KOPT-K1 (cell line): ENCODE results near the gene WFDC11.
"Not testable (repeated sequence)": the region's sequence is repeated elsewhere in the genome, so short reads cannot be mapped to it uniquely, and the experiment has no call there.

ENCODE experiments used
- H3K27ac ChIP-seq: fragments of 200-600 bp; sonication (generic); 2 replicates; pipeline ENCODE4 v1.5.1; 2016; ENCODE audit warnings: antibody characterized with exemption, mild to moderate bottlenecking, low read depth, low read length; ENCODE audit not compliant: poor library complexity, severe bottlenecking
- H3K36me3 ChIP-seq: fragments of 200-600 bp; sonication (generic); 2 replicates; pipeline ENCODE4 v1.5.1; 2017; ENCODE audit warnings: antibody characterized with exemption, mild to moderate bottlenecking, low read length, moderate library complexity; ENCODE audit not compliant: insufficient read depth
- H3K9me3 ChIP-seq: fragments of 200-600 bp; sonication (generic); 2 replicates; pipeline ENCODE4 v1.5.1; 2017; ENCODE audit warnings: antibody characterized with exemption, low read length, mild to moderate bottlenecking; ENCODE audit not compliant: insufficient read depth, poor library complexity, severe bottlenecking

Gene WFDC11

DNA sequence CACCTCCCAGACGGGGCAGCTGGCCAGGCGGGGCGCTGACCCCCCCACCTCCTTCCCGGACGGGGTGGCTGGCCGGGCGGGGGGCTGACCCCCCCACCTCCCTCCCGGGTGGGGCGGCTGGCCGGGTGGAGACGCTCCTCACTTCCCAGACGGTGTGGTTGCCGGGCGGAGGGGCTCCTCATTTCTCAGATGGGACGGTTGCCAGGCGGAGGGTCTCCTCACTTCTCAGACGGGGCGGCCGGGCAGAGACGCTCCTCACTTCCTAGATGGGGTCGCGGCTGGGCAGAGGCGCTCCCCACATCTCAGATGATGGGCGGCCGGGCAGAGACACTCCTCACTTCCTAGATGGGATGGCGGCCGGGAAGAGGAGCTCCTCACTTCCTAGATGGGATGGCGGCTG is 24.2 kb downstream of the WFDC11 start:
- not testable (repeated sequence) for H3K36me3 ChIP-seq, H3K9me3 ChIP-seq, H3K27ac ChIP-seq

DNA sequence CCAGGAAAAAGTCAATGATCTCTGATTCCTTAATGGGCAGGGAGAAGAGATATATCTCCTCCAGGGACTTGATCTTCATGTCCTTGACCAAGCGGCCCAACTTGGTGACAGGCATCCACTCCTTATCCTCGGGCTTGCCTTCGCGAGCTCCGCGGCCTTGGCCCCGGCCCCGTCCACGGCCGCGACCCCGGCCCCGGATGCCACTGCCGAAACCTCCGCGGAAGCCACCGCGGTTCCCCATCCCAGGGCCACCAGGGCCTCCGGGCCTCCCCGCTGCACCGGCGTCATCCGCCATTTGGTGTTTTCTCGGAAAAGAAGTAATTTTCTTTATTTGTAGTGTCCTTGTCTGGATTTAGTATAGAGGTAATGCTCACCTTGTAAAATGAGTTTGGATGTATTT is 29.0 kb downstream of the WFDC11 start:
- not testable (repeated sequence) for H3K36me3 ChIP-seq, H3K9me3 ChIP-seq, H3K27ac ChIP-seq

- H3K27ac ChIP-seq: no peak overlapping the region
- H3K9me3 ChIP-seq: no peaks in the 10 kb centered on the region
- no peaks in the 10 kb centered on the region for H3K36me3 ChIP-seq
These were observed 30.4 kb downstream of the WFDC11 start for GRCh38 chr20:45639687-45640086.

DNA sequence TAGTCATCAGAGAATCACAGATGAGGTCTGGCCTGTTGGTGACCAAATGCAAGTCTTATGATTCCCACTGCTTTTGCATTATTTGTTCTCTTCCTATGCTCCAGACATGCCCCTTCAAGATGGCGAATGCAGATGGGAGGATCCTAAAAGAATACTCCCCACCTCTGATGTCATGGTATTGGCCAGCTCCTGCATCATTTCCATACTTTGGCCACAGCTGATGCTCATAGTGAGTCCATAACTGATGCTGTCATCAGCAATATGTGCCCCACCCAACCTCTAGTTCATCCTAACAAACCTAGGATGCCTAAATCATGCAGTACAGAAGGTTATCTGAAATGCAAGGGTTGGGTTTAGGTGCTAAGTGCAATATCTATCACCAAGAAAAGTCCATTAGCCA is 33.5 kb downstream of the WFDC11 start:
- H3K27ac ChIP-seq: no peak overlapping the region
- no peaks in the 10 kb centered on the region for H3K36me3 ChIP-seq
- H3K9me3 ChIP-seq: no peaks in the 10 kb centered on the region

DNA sequence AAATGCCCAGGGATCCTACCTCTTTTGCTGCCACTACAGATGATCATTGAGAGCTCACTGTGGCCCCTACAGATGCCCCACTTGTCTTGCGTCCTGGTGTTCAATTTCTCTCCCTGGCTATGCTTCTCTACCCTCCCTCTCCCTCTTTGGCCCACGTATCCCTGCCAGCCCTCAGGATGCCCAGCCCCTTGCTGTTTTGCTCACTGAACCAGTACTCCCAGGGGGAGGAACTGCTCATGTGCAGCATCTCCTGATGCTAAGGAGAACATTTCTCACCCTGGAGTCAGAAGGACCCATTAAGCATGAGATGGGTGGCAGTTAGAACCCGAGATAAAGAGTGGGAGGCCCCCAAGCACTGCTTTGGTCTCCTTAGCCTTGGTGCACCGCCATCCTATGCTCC is 38.9 kb downstream of the WFDC11 start, which contains the start of gene WFDC9:
Gene WFDC9, minus strand, starts transcription at position 101 of the 400 bp plus-strand sequence. CDS start 21,103 bp downstream, outside the sequence.
- no peak within 1 kb of the TSS for H3K27ac ChIP-seq
- no peaks in the 10 kb centered on the region for H3K36me3 ChIP-seq
- H3K9me3 ChIP-seq: no peaks in the 10 kb centered on the region

DNA sequence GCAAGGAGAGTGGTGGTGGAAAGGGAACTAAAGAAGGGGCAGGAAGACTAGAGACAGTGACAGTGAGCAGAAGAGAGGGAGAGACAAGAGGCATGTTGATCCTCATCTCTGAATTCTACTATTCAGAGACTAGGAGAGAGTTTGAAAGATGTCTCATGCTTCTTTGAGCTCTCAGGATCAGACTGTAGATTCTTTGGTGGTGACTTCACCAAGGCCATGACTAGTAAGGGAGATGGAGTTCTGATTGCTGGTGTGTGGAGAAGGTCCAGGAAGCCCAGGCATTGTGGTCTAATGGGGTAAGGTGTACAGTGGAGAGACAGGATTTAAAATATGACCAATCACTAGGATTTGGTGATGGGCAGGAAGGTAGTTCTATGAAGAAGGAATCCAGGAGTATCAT is 39.7 kb downstream of the WFDC11 start:
- peaks cover 2% of the 10 kb centered on the region for H3K9me3 ChIP-seq
- no peak overlapping the region for H3K27ac ChIP-seq
- H3K36me3 ChIP-seq: no peaks in the 10 kb centered on the region

DNA sequence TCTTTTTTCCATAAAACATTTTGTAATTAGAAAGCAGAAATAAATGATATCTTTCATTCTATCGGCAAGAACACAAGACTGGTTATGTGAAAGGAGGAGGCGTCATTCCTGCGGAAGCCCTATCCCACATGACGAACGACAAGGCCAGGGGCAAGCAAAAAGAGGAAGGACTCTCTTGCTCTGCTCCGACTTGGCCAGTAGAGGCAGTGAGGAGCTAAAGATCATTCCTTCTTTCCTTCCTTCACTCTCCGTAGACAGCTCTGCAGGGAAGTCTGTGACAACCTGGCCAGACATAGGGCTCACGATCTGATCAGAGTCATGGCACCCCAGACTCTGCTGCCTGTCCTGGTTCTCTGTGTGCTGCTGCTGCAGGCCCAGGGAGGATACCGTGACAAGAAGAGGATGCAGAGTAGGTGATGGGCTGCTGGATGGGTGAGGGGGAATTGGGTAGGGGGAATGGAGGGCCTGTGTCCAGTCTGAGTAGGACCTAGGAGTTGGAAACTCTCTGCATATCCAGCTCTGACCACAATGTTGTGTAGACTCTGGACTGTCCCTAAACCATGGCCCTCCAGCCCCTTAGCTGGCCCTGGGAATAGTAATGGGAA is 40.4 kb downstream of the WFDC11 start, which contains the start of gene WFDC10A:
Gene WFDC10A, plus strand, starts transcription at position 244 of the 605 bp plus-strand sequence. Its CDS starts 75 bp downstream, at position 319.
- no peak within 1 kb of the TSS for H3K27ac ChIP-seq
- no peaks in the 10 kb centered on the region for H3K36me3 ChIP-seq
- H3K9me3 ChIP-seq: peaks cover 7% of the 10 kb centered on the region

GRCh38 chr20:45626540-45626939 is 43.5 kb downstream of the WFDC11 start:
- no peaks in the 10 kb centered on the region for H3K36me3 ChIP-seq
- peaks cover 7% of the 10 kb centered on the region for H3K9me3 ChIP-seq
- no peak overlapping the region for H3K27ac ChIP-seq

GRCh38 chr20:45621593-45621992 is 48.4 kb downstream of the WFDC11 start:
- Histone ChIP-seq H3K27ac (no peak overlapping the region), H3K9me3 (peaks cover 7% of the 10 kb centered on the region), H3K36me3 (no peaks in the 10 kb centered on the region)

- H3K27ac ChIP-seq: no peak overlapping the region
- H3K36me3 ChIP-seq: no peaks in the 10 kb centered on the region
These were observed 52.4 kb downstream of the WFDC11 start for GRCh38 chr20:45617591-45617990.

GRCh38 chr20:45612314-45612713 is 57.7 kb downstream of the WFDC11 start:
- Histone ChIP-seq H3K27ac (no peak overlapping the region), H3K36me3 (no peaks in the 10 kb centered on the region), H3K9me3 (peaks cover 2% of the 10 kb centered on the region)

More at GRCh38 chr20:45617591-45617990, 52.4 kb downstream of the WFDC11 start:
- no peaks in the 10 kb centered on the region for H3K9me3 ChIP-seq

DNA sequence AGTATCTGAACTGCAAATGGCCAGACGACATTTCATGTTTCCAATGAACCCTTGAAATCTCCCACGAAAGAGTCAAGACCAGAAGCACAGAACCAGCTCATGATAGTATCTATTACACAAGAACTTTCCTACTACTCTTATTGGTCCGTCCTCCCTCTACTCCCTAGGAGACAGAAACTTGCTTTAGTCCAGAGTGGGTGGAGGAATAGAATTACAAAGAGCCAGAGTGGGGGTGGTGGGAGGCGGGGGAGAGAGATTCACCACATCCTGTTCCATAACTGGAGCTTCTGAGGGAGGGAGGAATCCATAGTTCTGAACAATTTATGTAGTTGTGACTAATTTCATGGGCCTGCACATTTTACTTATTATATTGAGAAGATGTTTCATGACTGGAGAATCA is 59.0 kb downstream of the WFDC11 start:
- Histone ChIP-seq H3K27ac (no peak overlapping the region), H3K36me3 (no peaks in the 10 kb centered on the region), H3K9me3 (peaks cover 10% of the 10 kb centered on the region)

DNA sequence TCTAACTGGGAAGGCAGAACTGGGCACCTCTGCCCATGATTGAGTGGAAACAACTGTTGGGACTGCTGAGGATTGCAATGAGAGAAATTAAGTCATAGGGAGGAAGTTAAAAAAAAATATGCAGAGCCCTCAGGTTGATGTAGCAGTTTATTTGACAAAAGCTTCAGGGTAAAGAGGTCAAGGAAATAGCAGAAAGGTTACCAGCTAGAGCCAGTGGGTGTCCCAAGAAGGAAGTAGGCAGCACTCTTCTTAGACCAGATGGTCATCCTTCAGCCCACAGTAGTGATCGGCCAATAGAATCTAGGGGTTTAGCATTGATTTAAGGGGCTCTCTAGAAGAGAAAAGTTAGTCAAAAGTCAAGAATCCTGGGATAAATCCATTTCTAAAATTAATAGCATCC is 62.2 kb downstream of the WFDC11 start:
- peaks cover 10% of the 10 kb centered on the region for H3K9me3 ChIP-seq
- no peaks in the 10 kb centered on the region for H3K36me3 ChIP-seq
- no peak overlapping the region for H3K27ac ChIP-seq
